ENCODE data around the gene RAPGEF3.

The RAPGEF3 gene

GRCh38 chr12:47715393-47715876, 43.2 kb downstream of the RAPGEF3 start:
- peak; percentile 76 to 97 (median 91) for DNase-seq
- intact Hi-C loops (cut with DNase I) = loop anchor here (2.0 to 5.0 kb wide), 3 partner anchors 42 to 123 kb away; partner anchors contain the start of gene RAPGEF3

DNA sequence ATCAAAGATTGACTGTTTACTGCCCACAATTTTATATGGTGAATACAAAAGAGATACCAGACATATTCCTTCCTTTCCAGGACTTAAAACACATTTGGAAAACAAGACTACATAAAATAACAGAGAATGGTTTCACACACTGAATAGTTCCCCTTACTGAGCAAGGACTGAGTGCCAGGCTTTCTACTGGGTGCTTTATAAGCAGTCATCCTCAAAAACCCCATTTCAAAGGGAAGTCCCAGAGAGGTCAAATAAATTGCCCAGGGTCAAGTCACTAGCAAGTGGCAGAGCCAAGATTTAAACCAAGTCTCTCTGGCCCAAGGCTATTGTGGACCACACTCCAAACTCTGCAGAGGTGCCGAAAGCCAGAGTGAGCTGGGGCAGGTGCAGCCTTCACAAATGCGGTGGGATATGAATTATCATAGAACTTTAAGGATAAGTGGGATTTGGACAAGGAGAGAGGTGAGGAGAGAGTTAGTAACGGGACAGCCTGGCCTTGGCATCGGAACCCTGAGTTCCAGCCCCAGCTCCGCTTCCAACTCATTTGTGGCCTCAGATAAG, 43.8 kb downstream of the RAPGEF3 start:
- DNase-seq = no peak
- intact Hi-C loops (cut with DNase I) = loop anchor here (2.0 to 5.0 kb wide), 3 partner anchors 42 to 124 kb away; partner anchors contain the start of gene RAPGEF3

DNA sequence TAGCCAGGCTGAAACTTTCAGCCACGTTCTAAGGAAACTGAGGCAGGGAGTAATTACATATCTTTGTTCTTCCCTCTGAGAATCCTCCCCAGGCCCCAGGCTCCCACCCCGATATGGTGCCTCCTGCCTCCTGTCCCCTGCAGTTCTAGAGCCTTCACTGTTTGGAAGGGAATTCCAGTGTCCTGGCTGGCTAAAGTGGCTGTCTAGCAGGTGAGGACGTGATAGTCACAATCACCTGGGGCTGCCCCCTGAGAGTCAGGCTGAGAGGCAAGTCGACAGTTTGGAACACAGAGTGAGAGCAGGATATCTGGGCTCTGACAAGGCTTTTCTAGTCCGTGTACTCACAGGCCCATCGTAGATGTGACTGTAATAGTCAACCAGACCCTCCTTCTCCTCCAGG, 46.5 kb downstream of the RAPGEF3 start:
- DNase-seq = peak in 1 of 42 donors; percentile 18
- intact Hi-C loops (cut with DNase I) = no loop called here

DNA sequence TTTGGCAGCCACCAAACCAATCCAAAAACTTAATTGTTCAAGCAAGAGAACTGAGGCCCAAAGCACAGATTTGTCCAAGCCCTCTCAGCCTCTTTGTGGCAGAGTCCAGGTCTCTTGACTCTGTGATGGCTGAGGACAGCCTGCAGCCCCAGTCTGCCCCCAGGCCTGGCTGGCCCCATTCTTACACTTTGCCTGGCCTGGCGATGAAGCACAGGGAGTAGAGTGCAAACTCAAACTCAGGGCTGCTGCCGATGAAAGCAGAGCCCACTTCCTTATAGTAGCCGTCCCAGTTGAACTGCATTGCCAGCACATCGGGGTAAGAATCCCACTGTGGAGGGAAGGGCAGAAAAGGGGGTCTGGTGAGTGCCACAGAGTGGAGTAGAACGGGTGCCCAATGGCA, 47.2 kb downstream of the RAPGEF3 start:
- DNase-seq = no peak
- intact Hi-C loops (cut with DNase I) = no loop called here

- intact Hi-C loops (cut with DNase I) = no loop called here
- DNase-seq = peak in 1 of 42 donors; percentile 13
Measured at GRCh38 chr12:47710278-47710677, 48.4 kb downstream of the RAPGEF3 start.

GRCh38 chr12:47709671-47710070, 49.0 kb downstream of the RAPGEF3 start:
- no peak for DNase-seq
- intact Hi-C loops (cut with DNase I) = no loop called here

GRCh38 chr12:47709237-47709636, 49.4 kb downstream of the RAPGEF3 start:
- intact Hi-C loops (cut with DNase I) = no loop called here

DNA sequence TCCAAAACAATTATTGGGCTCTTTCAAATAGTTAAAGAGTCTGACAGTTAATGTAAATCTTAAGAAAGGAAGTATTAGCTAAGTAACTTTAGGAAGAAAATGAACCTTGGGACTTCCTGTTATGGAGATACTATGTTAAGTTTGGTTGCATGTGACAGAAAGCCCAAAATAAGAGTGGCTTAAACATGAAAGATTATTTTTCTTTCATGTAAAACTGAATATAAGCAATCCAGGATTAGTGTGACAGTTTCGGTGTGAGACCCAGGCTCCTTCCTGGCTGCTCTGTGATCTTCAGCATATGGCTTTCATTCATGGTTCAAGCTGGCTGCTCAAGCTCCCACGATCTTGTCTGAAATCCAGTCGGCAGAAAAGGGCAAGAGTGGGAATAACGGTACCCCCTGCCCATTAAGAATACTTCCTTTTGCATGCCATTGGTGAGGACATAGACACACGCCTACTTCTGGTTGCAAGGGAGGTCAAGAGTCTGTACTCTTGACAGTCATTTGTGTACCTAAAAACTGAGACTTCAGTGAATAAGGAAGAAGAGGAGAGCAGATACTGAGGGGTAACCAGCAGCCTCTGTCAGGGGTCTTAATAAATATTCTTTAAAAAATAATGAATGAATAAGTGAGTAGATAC, 50.7 kb downstream of the RAPGEF3 start:
- DNase-seq = peak in 1 of 42 donors; percentile 21
- intact Hi-C loops (cut with DNase I) = no loop called here

More at GRCh38 chr12:47709237-47709636, 49.4 kb downstream of the RAPGEF3 start:
- peak in 2 of 42 donors; percentile 22 to 36 for DNase-seq

DNA sequence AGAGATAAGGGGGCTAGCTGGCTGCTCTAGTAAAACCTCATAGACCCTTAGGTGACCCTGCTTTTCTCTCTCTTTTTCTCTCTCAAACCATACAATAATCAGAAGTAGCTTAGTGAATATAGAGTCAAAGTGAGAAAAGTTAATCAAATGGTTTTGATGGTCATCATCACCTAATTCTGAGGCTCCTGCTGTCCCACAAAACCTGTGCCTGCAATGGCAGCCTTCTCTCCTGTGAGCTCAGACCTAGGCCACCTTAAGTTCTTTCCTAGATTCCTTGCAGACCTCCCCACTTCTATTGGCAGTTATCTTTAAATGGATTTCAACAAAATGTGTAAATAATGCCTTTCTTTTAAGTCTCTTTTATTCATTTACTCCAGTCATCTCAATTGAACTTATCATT, 51.3 kb downstream of the RAPGEF3 start:
- DNase-seq = no peak
- intact Hi-C loops (cut with DNase I) = no loop called here

- peak; percentile 91 to 98 (median 96) for DNase-seq
- intact Hi-C loops (cut with DNase I) = no loop called here
Measured at GRCh38 chr12:47705566-47706425, 52.9 kb downstream of the RAPGEF3 start, which contains the start of gene RPAP3. Gene RPAP3, minus strand, starts transcription at chr12:47706030. Its CDS starts 3,190 bp downstream, at chr12:47702840.

DNA sequence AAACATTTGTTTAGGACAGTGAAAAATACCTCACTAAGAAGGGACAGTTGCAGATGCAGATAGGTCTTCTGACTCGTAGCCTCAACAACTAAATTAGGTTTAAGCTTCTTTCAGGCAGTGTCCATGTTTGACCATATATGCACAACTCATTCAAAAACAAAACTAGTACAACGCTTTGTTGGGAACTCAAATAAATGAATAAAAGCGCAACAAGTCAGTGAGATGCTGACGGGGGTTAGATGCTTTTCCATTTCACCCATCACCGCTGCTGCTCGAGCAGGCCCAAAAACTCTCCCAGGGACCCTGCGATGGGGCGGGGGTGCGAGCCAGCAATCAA, 53.5 kb downstream of the RAPGEF3 start:
- intact Hi-C loops (cut with DNase I) = no loop called here
- DNase-seq = no peak

DNA sequence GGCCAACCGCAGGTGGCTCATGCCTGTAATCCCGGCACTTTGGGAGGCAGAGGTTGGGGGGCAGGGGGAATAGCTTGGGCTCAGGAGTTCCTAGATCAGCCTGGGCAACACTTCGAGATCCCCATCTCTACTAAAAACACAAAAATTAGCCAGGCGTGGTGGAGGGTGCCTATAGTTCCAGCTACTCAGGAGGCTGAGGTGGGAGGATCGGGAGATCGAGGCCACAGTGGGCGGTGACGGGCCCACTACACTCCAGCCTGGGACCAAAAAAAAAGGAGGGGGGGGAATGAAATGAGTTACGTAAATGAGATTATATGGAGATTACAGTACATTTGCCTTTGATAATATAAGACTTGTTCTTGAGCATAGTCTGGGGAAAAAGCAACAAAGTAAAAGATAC, 54.0 kb downstream of the RAPGEF3 start:
- DNase-seq = no peak
- intact Hi-C loops (cut with DNase I) = no loop called here

DNA sequence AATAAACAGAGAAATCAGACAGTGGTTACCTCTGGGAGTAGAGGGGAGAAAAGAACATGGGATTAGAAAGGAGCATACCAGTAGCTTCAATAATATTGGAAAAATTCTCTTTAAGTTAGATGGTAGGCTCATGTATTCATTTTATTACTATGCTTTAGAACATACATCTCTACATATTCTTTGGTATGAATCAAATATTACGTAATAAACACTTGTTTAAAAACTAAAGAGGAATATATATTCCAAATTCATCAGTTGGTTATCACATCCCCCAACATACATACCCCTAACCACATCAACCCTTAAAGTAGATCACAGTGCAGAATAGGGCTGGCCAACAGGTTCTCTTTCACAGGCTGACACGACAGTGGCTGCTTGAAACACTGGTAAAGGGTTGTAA, 58.4 kb downstream of the RAPGEF3 start:
- intact Hi-C loops (cut with DNase I) = no loop called here
- DNase-seq = no peak

- no peak for DNase-seq
- intact Hi-C loops (cut with DNase I) = no loop called here
Measured at GRCh38 chr12:47698631-47699030, 60.0 kb downstream of the RAPGEF3 start.

- DNase-seq = no peak
- intact Hi-C loops (cut with DNase I) = no loop called here
Measured at GRCh38 chr12:47698055-47698454, 60.6 kb downstream of the RAPGEF3 start.

DNA sequence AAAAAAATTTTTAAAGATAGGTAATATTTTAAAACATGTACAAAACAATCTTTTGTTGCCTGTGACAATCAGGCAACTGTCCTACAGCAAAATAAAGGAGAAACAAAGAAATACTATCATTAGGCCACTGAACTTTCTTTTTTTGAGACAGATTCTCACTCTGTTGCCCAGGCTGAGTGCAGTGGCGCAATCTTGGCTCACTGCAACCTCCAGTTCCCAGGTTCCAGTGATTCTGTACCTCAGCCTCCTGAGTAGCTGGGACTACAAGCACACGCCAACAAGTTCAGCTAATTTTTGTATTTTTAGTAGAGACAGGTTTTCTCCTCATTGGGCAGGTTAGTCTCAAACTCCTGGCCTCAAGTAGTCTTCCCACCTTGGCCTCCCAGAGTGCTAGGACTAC, 69.5 kb downstream of the RAPGEF3 start:
- intact Hi-C loops (cut with DNase I) = no loop called here
- no peak for DNase-seq

DNA sequence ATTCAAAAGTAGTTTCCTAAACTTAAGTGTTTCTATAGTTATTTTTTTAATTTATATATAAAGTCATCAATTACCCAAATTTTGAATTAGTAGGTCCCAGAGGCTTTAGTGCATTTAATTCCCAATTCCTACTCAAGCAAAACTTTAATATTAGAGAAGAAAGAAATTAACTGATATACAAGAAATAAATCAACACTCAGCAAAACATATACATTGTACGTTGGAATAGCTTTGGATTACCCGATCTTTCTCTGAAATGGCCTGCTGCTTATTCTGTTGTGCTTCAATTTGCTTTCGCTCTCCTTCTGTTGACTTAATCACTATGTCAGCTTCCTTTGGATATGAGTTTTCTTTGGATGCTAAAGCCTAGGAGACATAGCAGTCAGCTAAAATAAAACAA, 71.0 kb downstream of the RAPGEF3 start:
- no peak for DNase-seq
- intact Hi-C loops (cut with DNase I) = no loop called here

DNA sequence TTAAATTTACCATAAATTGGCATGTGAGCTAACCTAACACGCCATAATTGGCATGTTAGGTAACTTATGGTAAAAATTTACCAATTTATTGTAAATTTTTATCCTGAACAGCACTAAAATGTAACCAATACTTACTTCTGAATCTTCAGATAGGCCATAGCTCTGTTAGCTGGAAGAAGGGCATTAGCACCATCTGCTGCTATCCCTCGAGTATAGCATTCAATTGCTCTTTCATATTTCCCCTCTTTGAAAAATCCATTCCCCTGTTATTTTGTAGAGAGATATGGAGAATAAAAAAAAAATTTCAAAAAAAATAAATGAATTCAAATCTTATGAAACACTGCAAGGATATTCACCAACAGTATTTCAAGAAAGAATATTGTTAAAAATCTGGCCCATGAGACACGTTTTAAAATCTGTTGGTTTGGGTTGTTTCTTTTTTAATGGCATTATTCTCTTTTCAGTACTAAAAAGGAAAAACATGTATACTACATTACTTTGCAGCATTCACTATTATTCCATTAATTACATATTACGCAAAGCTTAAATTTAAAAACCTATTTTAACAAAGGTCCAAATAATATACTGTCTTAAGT, 71.9 kb downstream of the RAPGEF3 start:
- intact Hi-C loops (cut with DNase I) = no loop called here
- DNase-seq = peak in 19 of 42 donors; percentile 5 to 68 (median 40)

All from head of caudate nucleus (tissue), 42 donors.